Activated B cell treated with CpG ODN at 0.5 μM for 24 hours (primary cell): ENCODE results near the gene ZNF277. TPM values are rescaled to one million over a fixed set of nuclear protein-coding genes. Genes with fewer than 3 reads are reported as not detected.

ENCODE experiments used
- ATAC-seq: fragments of 200-7000 bp; cut with Tn5 transposase; one replicate; pipeline ENCODE4 v1.10.0; 2021; ENCODE audit warnings: low read depth, mild to moderate bottlenecking, moderate library complexity
- CTCF ChIA-PET: fragments of 350-600 bp; sonication (Branson Sonifier 250); formaldehyde crosslinking; loops from one replicate; lab custom pipeline; 2021; ENCODE audit warnings: antibody characterized with exemption; lab: Charles Lee
- POLR2A ChIA-PET: fragments of 350-600 bp; sonication (Branson Sonifier 250); formaldehyde crosslinking; loops from one replicate; lab custom pipeline; 2021; ENCODE audit warnings: antibody characterized with exemption; lab: Charles Lee
- DNase-seq: peaks from one replicate; pipeline ENCODE4 v3.0.0; 2022
- H3K27ac Mint-ChIP-seq: one replicate; pipeline ENCODE4 v1.8.0; 2020; ENCODE audit warnings: mixed read lengths
- H3K27me3 Mint-ChIP-seq: one replicate; pipeline ENCODE4 v1.8.0; 2021; ENCODE audit warnings: mixed read lengths
- H3K36me3 Mint-ChIP-seq: one replicate; pipeline ENCODE4 v1.8.0; 2021; ENCODE audit warnings: low read depth, mixed read lengths
- H3K4me1 Mint-ChIP-seq: one replicate; pipeline ENCODE4 v1.8.0; 2021; ENCODE audit warnings: mixed read lengths
- H3K4me3 Mint-ChIP-seq: one replicate; pipeline ENCODE4 v1.8.0; 2020; ENCODE audit warnings: mild to moderate bottlenecking, mixed read lengths
- H3K9me3 Mint-ChIP-seq: one replicate; pipeline ENCODE4 v1.8.0; 2020; ENCODE audit warnings: mixed read lengths
- CTCF ChIP-seq: fragments of 200-600 bp; IDR thresholded peaks from one replicate; pipeline ENCODE4 v1.8.0; 2022; ENCODE audit warnings: antibody characterized with exemption, mild to moderate bottlenecking
- intact Hi-C: fragments of 100-400 bp; cut with micrococcal nuclease; formaldehyde crosslinking; loops from one replicate; pipeline ENCODE4 v1.15.1; 2024
- total RNA-seq: library from RNA; stranded (reverse); gene quantifications from 2 replicates; pipeline ENCODE4 v1.2.3, GENCODE V29; 2022

The ZNF277 gene
- total RNA-seq, 1 donor from 2014 or later = 12.6 TPM

- peaks cover 14% of the 10 kb centered on the region for H3K4me1 Mint-ChIP-seq
- H3K9me3 Mint-ChIP-seq = no peaks in the 10 kb centered on the region
- ChIA-PET POLR2A (no interaction called here), CTCF (no interaction called here)
- H3K36me3 Mint-ChIP-seq = no peaks in the 10 kb centered on the region
- H3K27me3 Mint-ChIP-seq = no peaks in the 10 kb centered on the region
- DNase-seq = no peak
- TF ChIP-seq CTCF = no peak
- intact Hi-C loops = no loop called here
- ATAC-seq = no peak
- no peak overlapping the region for H3K4me3 Mint-ChIP-seq
- H3K27ac Mint-ChIP-seq = no peak overlapping the region
Observed at GRCh38 chr7:112279042-112279441, 72.5 kb downstream of the ZNF277 start.

GRCh38 chr7:112280267-112280666, 73.8 kb downstream of the ZNF277 start:
- CTCF ChIA-PET = no interaction called here
- intact Hi-C loops = no loop called here
- no peaks in the 10 kb centered on the region for H3K27me3 Mint-ChIP-seq
- H3K4me1 Mint-ChIP-seq = peaks cover 14% of the 10 kb centered on the region
- H3K4me3 Mint-ChIP-seq = no peak overlapping the region
- POLR2A ChIA-PET = no interaction called here
- ATAC-seq (no peak), DNase-seq (no peak)
- no peak for TF ChIP-seq CTCF
- H3K27ac Mint-ChIP-seq = no peak overlapping the region
- H3K9me3 Mint-ChIP-seq = no peaks in the 10 kb centered on the region
- H3K36me3 Mint-ChIP-seq = no peaks in the 10 kb centered on the region

GRCh38 chr7:112282476-112283188, 76.1 kb downstream of the ZNF277 start:
- Mint-ChIP-seq H3K36me3 (peaks cover 6% of the 10 kb centered on the region), H3K4me1 (peaks cover 24% of the 10 kb centered on the region), H3K27me3 (no peaks in the 10 kb centered on the region), H3K9me3 (no peaks in the 10 kb centered on the region), H3K27ac (no peak overlapping the region), H3K4me3 (no peak overlapping the region)
- intact Hi-C loops = no loop called here
- POLR2A ChIA-PET = no interaction called here
- CTCF ChIA-PET = no interaction called here
- DNase-seq (no peak), ATAC-seq (no peak)
- no peak for TF ChIP-seq CTCF

- H3K4me1 Mint-ChIP-seq = peaks cover 24% of the 10 kb centered on the region
- ATAC-seq (no peak), DNase-seq (no peak)
- POLR2A ChIA-PET = no interaction called here
- H3K27me3 Mint-ChIP-seq = no peaks in the 10 kb centered on the region
- H3K27ac Mint-ChIP-seq = no peak overlapping the region
- no peaks in the 10 kb centered on the region for H3K9me3 Mint-ChIP-seq
- H3K36me3 Mint-ChIP-seq = peaks cover 11% of the 10 kb centered on the region
- CTCF ChIA-PET = no interaction called here
- no peak overlapping the region for H3K4me3 Mint-ChIP-seq
- intact Hi-C loops = no loop called here
- no peak for TF ChIP-seq CTCF
Observed at GRCh38 chr7:112283382-112283910, 77.0 kb downstream of the ZNF277 start.

DNA sequence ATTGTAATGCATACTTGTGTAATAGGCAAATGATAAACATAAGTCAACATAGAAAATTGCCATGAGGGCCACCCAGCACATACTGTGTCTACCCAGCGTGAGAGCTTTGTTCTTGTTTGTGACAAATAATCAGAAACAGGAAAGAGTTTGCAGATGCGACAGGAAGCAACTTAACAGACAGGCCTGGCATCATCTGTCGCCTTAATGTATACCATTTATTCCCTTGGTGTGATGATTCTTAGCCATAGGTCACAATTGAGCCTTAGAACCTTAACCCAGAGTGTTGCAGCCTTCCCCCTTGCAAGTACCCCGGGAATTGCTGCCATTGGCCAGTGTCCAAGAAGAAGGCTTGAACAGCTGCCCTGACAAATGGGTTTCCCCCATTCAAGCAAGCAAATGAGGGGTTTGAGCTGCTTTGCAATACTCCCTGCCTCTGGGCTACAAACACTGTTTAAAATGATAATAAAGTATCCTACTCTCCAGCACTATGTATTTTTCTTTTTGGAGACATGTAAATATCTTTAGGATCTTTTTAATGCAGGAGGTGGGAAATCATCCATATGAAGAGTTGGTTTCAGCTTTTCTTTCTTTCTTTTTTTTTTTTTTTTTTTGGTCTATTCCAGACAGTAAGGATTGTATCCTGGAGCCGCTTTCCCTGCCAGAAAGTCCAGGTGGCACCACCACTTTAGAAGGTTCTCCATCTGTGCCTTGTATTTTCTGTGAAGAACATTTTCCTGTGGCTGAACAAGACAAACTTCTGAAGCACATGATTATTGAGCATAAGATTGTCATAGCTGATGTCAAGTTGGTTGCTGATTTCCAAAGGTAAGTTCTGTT, 80.0 kb downstream of the ZNF277 start:
- POLR2A ChIA-PET = no interaction called here
- intact Hi-C loops = no loop called here
- Mint-ChIP-seq H3K4me3 (no peak overlapping the region), H3K9me3 (no peaks in the 10 kb centered on the region), H3K4me1 (peaks cover 24% of the 10 kb centered on the region), H3K36me3 (peaks cover 29% of the 10 kb centered on the region), H3K27me3 (no peaks in the 10 kb centered on the region), H3K27ac (no peak overlapping the region)
- DNase-seq (no peak), ATAC-seq (no peak)
- TF ChIP-seq CTCF = no peak
- CTCF ChIA-PET = no interaction called here
